HG03064 (cell line): ENCODE measurements around the gene TRIM37.
"Not testable (repeated sequence)": the region's sequence is repeated elsewhere in the genome, so short reads cannot be mapped to it uniquely, and the experiment has no call there.

Experiments
- ATAC-seq: cut with Tn5 transposase; IDR thresholded peaks from one replicate; pipeline ENCODE4 v1.9.1; 2021; ENCODE audit warnings: low read depth; ENCODE audit not compliant: unreplicated experiment

TRIM37 gene

DNA sequence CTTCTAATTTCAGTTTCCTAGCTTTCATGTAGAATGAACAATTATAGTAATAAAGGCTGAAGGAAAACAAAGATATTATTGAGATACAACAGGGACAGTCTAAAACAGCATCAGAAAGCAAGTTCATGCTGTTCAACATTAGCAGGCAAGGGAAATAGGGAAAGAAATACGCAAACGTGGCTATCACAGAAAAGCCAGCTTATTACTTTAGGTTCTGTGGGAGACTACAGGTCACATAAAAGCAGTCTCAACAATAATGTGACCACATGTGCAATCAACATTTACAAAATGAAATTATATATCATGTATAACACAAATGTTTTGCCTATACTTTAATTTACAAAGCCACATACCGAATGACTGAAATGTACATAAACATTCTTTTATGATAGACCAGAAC lies 4.9 kb upstream of the TRIM37 start:
- no peak for ATAC-seq

DNA sequence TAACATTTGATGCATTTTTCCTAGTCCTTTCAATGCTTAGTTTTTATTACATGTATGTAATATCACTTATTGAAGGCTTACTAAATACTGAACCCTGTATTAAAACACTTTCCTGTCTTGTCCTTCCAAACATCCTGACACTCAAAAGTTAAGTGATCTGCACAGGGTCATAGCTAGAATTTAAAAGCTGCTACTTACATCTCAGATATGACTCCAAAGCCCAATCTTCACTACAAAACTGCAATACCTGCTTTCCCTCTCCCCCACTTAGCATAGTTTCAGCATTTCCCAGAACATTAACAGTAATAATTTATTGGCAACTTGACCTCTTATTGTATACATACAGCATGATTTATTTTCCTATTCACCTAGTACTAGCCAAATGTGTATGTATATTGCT lies 4.3 kb upstream of the TRIM37 start:
- no peak for ATAC-seq

DNA sequence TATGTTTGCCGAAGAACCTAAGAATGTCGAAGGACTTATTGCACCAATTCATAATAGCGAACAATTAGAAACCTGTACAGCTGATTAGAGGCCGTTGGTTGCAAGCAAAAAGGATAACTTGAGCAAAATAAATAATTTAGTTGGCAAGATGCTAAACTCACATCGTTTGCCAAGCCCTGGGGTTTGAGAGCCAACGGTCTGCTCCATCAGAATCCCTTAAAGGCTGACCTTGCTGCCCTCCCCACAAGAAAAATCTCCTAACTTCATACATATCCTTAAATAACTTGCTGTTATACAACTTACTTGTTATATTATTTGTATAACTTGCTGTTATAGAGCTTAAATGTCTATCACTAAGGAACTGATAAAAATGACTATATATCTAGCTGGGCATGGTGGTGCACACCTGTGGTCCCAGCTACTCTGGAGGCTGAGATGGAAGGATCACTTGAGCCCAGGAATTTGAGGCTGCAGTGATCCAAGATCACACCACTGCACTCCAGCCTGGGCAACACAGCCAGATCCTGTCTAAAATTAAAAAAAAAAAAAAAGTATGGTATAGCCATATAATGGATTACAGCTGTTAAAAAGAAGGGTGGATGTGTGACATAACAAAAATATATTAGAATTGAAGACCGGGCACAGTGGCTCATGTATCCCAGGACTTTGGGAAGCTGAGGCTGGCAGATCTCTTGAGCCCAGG lies 1.9 kb upstream of the TRIM37 start:
- no peak for ATAC-seq

DNA sequence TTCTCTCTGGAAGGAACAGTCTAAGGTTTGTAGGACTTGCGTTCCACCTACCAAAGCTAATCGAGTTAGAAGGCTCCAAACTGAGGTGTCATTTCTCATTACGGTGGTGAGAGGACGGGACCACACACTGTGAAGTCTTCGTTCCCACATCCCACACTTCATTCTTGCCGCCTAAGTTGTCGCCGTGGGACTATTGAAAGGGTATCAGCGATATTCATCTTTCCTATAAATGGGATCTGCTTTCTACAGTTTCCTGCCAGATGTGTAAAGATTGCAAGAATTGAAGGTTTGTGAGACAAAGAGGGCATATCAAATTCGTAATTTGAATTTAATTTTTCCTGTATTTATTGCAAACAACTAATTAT lies 608 bp upstream of the TRIM37 start:
- ATAC-seq = no peak

DNA sequence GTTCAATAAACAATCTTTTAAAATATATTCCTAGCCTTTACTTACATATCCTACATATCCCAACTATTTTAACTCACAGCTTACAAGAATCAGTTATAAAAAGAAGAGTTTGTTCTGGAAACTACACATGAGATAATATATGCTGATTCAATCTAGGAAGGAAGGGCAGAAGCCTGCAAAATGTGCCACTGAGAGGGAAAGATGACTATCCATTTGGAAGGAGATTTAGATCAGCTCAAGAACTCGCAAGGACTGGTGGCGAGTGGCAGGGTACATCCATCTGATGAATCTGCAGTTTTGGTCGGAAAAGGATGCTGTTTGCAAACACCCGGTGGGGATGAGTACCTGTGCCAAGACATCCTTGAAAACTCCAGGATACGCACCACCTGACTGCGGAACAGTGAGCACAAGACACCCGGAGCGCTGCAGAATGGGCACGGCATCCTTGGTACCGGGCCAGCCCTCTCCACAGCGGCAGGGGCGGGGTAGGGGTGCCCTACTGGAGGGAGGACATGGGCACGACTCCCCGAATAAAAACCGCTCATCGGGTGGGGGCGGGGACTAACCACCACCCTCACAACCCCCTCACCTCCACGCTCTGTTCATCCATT lies 723 bp downstream of the TRIM37 start:
- ATAC-seq = peak; percentile 9

DNA sequence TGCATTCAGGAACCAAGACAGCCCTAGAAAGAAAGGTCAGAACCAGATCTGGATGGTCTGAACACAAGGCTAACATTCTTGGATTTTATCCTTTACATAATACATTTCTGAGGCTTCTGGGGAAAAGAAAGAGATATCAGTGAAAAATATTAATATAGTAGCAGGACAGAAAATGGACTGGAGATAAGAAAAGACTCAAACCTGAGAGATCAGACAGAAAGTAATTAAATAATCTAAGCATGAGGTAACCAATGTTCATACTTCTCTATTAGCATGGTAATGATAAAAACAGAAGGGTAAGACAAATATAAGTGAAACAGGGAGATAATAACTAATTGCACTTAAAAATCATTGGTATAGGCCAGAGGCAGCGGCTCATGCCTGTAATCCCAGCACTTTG lies 5.5 kb downstream of the TRIM37 start:
- no peak for ATAC-seq

DNA sequence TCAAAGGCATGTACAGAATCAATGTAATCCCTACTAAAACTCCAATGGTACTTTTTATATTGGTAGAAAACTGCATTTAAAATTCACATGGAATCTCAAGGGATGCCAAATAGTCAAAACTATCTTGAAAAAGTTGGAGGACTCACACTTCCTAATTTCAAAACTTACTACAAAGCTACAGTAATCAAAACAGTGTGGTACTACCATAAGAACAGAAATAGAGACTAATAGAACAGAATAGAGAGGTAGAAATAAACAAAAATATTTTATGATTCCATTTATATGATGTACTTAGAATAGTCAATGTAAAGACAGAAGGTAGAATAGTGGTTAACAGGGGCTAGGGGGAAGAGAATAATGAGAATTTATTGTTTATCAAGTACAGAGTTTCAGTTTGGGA lies 8.8 kb downstream of the TRIM37 start:
- no peak for ATAC-seq

DNA sequence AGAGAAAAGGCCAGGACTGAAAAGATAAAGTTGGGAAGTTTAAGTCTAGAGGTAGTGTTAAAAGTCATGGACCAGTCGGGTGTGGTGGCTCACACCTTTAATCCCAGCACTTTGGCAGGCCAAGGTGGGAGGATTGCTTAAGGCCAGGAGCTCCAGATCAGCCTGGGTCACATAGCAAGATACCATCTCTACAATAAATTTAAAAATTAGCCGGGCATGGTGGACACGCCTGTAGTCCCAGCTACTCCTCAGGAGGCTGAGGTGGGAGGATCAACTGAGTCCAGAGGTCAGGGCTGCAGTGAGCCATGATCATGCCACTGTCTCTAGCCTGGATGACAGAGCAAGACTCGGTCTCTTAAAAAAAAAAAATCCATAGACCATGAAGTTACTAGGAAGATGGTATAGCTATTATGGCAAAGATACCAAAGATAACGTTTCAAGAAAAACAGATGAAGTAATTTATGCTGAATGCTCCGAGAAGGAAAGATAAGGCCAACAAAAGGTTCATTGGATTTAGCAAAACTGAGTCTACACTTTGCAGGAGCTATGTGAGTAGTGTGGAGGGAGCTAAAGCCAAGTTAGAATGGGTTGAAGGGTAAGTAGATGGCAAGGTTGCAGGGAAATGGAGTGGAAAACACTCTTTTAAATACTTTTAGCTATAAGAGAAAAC lies 11.7 kb downstream of the TRIM37 start:
- ATAC-seq = no peak

DNA sequence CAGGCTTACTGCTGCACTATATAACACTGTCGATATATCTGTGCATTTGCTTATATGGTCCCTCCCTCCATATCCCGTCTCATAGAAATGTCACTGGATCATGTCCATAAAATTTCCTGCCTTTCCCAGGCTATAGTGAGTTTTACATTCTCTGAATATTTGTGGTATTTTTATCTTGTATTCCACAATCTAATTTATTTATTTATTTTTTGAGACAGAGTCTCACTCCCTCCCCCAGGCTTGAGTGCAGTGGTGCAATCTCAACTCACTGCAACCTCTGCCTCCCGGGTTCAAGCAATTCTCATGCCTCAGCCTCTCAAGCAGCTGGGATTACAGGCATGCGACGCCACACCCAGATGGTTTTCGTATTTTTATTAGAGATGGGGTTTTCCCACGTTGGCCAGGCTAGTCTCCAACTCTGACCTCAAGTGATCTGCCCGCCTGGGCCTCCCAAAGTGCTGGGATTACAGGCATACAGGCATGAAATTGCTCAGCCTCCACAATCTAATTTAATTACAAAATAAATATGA lies 12.9 kb downstream of the TRIM37 start:
- no peak for ATAC-seq

DNA sequence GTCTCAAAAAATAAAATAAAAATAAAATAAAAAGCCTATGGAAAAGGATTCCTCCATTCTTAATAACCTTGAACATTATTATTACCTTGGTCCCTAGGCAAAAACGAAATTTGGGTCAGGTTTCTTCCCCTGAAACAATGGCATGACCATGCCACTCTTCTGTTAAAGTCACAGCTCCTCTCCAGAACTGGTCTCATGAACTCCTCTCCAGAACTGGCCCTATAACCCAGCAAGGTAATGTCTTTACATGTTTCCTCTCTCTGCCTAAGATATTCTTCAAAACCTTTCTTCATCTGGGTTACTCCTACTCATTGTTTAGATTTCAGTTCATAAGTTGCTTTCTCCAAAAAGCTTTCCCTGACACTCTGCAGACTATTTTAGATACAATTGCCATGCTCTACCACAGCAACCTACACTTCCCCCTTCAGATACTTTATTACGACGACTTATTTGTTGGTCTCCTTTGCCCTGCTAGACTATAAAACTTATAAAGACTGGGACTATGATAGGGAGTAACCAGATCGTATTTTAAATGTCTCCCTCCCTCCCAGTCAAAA lies 13.5 kb downstream of the TRIM37 start:
- no peak for ATAC-seq

DNA sequence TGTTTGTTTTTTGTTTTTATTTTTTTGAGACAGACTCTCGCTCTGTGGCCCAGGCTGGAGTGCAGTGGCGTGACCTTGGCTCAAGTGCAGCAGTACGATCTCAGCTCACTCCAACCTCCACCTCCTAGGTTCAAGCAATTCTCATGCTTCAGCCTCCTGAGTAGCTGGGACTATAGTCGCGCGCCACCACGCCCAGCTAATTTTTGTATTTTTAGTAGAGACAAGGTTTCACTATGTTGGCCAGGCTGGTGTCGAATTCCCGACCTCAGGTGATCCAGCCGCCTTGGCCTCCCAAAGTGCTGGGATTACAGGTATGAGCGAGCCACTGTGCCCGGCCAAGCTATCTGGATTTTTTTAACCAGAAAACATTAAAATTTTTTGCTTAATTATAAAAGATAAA lies 16.1 kb downstream of the TRIM37 start:
- ATAC-seq = not testable (repeated sequence)

DNA sequence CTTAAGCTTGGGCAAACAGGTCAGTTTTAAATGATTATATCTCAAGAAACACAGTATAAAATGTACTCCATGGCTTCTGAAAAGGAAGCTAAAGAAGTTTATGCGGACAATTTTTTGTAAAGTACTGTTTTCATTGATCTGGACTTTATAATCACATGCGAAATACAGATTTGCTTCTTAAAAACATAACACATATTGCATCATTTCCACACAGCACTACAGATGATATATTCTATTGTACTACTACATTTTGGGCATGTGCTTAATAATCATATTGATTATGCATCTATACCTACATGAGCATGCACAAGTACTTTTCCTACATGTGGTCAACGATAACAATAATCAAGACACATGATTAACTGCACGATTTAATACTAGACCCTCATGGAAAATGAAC lies 22.5 kb downstream of the TRIM37 start:
- ATAC-seq = no peak

DNA sequence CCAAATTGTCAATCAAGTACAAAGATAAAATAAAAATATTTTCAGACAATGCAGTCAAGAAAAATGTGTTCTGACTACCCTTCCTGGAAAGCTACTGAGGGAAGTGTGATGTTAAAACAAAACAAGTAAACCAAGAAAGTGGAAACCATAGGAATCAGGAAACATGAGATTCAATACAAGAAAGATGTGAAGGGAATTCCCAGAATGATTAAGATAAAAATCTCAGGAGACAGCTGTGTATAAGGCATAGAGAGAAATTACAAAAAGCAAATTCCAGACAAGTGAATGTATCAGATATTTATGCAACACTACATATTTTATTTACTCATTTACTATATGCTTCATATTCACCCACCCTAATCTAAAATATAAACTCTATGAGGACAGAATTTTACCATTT lies 32.2 kb downstream of the TRIM37 start:
- ATAC-seq = no peak

DNA sequence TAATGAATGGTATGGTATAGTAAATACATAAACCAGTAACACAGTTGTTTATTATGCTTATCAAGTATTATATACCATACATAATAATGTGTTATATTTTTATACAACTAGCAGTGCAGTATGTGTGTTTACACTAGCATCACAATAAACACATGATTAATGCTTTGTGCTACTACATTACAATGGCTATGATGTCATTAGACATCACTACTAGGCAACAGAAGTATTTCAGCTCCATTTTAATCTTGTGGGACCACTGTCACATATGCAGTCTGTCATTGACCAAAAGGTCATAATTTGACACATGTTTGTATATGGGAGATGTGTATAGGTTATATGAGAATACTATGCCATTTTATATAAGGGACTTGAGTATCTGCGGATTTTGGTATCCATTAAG lies 32.7 kb downstream of the TRIM37 start:
- ATAC-seq = no peak

DNA sequence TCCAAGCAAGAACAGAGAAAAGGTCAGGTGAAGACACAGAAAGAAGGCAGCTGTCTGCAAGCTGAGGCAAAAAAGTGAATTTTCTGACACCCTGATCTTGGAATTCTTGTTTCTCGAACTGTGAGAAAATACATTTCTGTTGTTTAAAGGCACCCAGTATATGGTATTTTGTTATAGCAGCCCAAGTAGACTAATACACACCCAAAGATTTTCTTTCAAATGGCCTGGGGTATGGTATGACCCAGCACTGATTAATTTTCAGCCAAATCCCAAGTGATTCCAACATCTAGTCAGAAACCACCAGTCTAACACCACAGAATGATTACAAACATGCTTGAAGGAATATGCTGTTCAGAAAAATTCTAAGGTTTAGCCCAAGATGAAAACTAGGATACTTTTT lies 36.8 kb downstream of the TRIM37 start:
- ATAC-seq = no peak

DNA sequence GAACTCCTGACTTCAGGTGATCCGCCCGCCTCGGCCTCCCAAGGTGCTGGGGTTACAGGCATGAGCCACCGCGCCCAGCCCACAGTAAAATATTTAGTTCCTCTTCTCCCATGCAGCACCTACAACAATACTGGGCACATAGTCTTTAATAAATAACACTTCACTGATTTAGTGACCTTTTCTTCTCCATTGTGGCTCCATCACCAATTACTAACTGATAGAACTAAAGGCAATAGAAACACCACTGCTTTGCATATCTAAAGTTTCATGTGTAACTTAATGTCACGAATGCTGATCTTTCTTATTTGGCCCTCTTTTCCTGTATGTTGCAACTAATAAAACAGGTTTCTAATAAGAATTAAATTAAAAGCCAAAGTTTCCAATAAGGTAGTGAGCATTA lies 38.9 kb downstream of the TRIM37 start:
- no peak for ATAC-seq

DNA sequence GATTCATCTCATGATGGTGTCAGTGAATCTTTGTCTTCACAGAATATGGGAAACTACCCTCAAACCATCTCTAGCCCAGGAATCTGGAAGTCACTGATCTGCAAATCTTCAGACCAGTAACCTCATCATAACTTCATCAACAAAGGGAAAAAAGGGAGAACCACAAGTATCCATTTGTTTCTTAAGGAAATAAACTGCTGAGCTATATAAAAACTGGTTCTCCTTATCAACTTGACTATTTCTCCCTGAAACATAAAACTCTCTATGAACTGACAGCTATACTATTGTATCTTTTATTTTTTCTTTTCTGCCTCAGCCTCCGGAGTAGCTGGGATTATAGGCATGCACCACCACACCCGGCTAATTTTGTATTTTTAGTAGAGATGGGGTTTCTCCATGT lies 39.3 kb downstream of the TRIM37 start:
- ATAC-seq = no peak

DNA sequence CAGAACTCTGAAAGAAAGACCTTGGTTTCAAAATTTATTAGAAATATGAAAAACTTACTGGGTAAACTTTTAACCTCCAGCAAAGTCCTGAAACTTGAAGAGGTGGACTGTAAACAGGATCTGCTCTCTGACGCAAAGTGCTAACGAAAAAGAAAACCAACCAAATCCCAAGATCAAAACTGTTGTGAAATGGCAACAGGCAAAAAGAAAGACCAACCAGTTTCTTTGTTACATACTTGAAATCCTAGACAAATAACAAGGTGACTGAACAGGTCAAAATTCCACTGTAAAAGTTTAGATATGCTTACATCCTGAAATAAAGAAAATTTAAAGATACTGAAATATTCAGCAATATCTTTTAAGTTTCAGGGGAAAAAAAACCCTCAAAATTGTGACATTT lies 44.2 kb downstream of the TRIM37 start:
- ATAC-seq = no peak

DNA sequence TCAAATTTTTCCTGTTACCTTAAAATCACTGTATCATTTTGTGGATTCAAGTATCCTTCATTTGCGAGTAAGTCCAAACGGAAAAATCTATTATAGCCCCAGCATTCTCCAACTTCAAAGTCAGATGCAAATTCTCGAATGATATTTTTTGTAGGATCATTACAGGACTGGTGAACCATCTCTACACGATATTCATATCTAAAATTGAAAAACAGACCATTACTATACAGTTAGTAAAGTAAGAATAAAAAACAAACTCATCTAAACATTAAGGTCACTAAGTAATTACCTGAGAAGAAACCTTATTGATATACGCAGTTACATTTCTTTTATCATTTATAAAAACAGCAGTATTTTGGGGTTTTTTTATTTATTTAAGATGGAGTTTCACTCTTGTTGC lies 49.8 kb downstream of the TRIM37 start:
- ATAC-seq = no peak

DNA sequence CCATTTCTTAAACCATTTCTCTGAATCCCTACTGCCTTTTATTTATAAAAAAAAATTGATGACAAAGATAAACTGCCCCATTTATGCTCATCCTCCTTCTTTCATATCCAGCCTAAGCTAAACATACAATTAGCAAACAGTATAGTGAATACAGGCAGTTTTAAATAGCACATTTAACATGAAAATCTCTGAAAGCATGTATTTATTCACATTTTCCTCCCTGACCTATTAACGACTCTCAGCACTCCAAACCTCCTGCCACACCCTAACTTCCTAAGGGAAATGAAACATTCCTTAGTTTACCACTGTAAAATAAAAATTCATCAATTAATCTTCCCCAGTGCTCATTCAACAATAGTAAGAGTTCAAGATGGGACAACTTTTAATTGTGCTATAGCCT lies 56.9 kb downstream of the TRIM37 start:
- no peak for ATAC-seq

DNA sequence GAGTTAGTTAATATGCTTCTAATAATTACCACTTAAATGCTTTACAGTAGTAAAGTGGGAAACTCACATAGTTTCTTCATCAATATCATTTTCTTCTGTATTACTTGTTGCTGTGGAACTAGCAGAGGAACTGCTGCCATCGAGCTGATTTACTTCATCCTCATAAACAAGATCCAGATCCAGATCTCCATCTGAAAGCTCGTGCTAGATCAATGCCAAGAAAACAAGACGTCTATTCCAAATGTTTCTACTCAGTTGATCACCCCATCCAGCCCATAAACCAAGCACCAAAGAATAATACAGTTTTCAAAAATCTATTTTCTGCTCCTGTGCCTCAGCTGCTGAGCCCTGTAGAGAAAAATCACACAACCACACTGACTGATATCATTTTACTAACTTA lies 59.1 kb downstream of the TRIM37 start:
- no peak for ATAC-seq

DNA sequence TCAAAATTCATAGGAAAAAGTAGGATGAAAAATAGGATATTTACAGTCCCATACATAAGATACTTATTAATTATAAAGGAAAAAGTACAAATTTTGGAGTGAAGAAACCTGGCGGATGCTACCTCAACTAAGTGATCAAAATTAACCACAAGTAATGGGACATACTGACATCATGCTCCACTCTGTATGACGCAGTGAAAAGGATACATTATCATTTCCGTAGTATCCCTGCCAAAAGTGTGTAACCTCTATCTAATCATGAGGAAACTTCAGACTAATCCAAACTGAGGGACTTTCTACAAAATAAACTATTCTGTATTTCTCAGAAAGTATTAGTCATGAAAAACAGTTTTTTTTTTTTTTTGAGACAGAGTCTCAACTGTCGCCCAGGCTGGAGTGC lies 60.5 kb downstream of the TRIM37 start:
- ATAC-seq = no peak
